ENCODE data around the gene STK32B. TPM values are rescaled to one million over a fixed set of nuclear protein-coding genes. Genes with fewer than 3 reads are reported as not detected.
A peak's percentile ranks its signal among the peaks of the same experiment; 100 is the strongest.

Gene STK32B
- total and polyA plus RNA-seq, 11 donors, result 0.08 to 2.0 (median 0.25) TPM

DNA sequence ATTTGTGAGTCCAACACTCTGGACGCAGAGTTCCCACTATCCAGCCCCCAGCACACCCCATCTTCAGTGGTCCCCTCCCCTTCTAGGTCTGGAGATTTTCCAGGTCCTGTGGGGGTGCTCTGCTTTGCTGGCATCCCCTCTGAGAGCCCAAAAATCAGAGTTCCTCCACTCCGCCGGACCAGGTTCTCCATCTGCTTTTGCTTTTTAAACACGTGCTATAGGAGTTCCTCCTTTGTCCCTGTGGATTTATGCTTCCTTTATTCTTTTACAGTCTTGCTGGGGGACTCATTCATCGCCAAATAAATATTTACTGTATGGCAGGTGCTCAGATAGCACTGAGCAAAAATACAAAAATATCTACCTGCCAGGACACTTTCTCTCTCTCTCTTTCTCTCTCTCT lies 324.7 kb downstream of the STK32B start:
- intact Hi-C loops (cut with DNase I), result no loop called here
- H3K36me3 ChIP-seq, result no peaks in the 10 kb centered on the region
- TF ChIP-seq, protein P1, sequence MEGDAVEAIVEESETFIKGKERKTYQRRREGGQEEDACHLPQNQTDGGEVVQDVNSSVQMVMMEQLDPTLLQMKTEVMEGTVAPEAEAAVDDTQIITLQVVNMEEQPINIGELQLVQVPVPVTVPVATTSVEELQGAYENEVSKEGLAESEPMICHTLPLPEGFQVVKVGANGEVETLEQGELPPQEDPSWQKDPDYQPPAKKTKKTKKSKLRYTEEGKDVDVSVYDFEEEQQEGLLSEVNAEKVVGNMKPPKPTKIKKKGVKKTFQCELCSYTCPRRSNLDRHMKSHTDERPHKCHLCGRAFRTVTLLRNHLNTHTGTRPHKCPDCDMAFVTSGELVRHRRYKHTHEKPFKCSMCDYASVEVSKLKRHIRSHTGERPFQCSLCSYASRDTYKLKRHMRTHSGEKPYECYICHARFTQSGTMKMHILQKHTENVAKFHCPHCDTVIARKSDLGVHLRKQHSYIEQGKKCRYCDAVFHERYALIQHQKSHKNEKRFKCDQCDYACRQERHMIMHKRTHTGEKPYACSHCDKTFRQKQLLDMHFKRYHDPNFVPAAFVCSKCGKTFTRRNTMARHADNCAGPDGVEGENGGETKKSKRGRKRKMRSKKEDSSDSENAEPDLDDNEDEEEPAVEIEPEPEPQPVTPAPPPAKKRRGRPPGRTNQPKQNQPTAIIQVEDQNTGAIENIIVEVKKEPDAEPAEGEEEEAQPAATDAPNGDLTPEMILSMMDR (IDR thresholded peaks at IDR 0.05), result no peak
- no peak for TF ChIP-seq POLR2A (IDR thresholded peaks at IDR 0.05)
- WGBS, 4 donors, result 67 to 80% (median 75%) methylated on average over 5 of the region's 5 CpGs
- H3K9me3 ChIP-seq, result peaks cover 0 to 15% (median 0%) of the 10 kb centered on the region in 12 donors
- no peak for ATAC-seq
- H3K27ac ChIP-seq, result no peak overlapping the region
- H3K27me3 ChIP-seq, result no peaks in the 10 kb centered on the region
- H3K4me1 ChIP-seq, result no peaks in the 10 kb centered on the region
- no peak overlapping the region for H3K4me3 ChIP-seq
- DNase-seq, result no peak

DNA sequence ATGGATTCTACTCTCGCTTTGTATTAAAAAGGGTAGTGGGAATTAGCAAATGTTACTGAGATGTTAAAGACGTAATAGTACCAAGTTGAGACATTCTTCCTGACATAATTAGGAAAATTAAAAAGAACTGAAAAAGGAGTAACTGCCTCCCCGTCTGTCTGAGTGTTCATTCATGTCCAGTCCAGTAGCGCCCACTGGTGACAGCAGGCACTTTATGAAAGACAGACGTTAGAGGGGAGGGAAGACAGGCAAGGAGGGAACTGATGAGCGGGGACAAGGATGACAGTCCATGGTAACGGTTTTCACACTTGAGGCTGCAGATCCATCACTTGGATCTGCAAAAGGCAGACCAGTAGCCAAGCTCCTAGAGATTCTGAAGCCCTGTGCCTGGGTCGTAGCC lies 326.7 kb downstream of the STK32B start:
- WGBS, 4 donors, result 68 to 75% (median 72%) methylated on average over 8 of the region's 8 CpGs
- Histone ChIP-seq H3K4me1 (peaks cover 0 to 8% (median 0%) of the 10 kb centered on the region in 12 donors), H3K9me3 (peaks cover 0 to 15% (median 0%) of the 10 kb centered on the region in 12 donors), H3K27ac (no peak overlapping the region), H3K4me3 (no peak overlapping the region), H3K36me3 (no peaks in the 10 kb centered on the region), H3K27me3 (no peaks in the 10 kb centered on the region)
- no peak for DNase-seq
- intact Hi-C loops (cut with DNase I), result no loop called here
- ATAC-seq, result no peak
- TF ChIP-seq, protein P1 (IDR thresholded peaks at IDR 0.05), result peak in 1 of 12 donors; percentile 10
- no peak for TF ChIP-seq POLR2A (IDR thresholded peaks at IDR 0.05)

DNA sequence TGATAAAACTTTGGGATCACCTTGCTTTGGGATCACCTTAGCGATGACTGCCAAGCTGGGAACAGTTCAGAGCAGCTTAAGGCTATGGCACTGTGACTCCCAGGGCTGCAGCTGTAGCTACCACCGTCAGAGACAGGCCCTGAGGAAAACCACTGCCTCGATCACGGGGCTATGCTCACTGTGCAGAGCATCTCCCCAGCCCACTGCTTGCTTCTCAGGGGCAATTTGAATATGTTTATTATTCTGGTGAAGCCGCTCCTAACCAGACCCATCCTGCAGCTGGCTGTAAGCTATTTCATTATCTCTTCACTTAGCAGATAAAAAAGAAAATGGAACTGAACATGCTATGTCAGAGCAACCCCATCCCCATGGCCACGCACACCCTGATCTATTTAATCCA lies 328.6 kb downstream of the STK32B start:
- TF ChIP-seq POLR2A (IDR thresholded peaks at IDR 0.05), result no peak
- TF ChIP-seq, protein P1 (IDR thresholded peaks at IDR 0.05), result no peak
- Histone ChIP-seq H3K4me3 (no peak overlapping the region), H3K4me1 (peaks cover 0 to 9% (median 0%) of the 10 kb centered on the region in 12 donors), H3K27ac (no peak overlapping the region), H3K36me3 (no peaks in the 10 kb centered on the region), H3K27me3 (no peaks in the 10 kb centered on the region), H3K9me3 (no peaks in the 10 kb centered on the region)
- 67 to 69% (median 68%) methylated on average over 6 of the region's 6 CpGs for WGBS, 4 donors
- intact Hi-C loops (cut with DNase I), result no loop called here
- DNase-seq (no peak), ATAC-seq (no peak)

DNA sequence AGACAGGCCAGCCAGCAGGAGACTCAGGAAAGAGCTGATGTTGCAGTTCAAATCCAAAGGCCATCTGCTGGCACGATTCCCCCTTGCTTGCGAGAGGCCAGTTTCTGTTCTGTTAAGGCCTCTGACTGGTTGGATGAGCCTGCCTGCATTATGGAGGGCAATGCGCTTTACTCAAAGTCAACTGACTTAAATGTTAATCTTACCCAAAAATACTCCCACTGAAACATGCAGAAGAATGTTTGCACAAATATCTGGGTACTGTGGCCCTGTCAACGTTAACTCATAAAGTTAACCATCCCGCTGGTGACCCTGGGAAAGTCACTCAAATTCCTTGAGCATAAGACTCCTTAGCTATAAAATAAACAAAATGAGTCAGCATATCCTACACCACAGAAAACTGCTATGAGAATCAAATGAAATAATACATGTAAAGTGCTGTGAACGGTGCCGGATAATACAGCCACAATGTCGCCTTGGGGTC lies 330.7 kb downstream of the STK32B start:
- peaks cover 0 to 9% (median 0%) of the 10 kb centered on the region in 12 donors for H3K4me1 ChIP-seq
- no peak overlapping the region for H3K27ac ChIP-seq
- no peaks in the 10 kb centered on the region for H3K9me3 ChIP-seq
- intact Hi-C loops (cut with DNase I), result no loop called here
- TF ChIP-seq POLR2A (IDR thresholded peaks at IDR 0.05), result no peak
- TF ChIP-seq, protein P1 (IDR thresholded peaks at IDR 0.05), result no peak
- H3K27me3 ChIP-seq, result no peaks in the 10 kb centered on the region
- ATAC-seq (no peak), DNase-seq (no peak)
- 77 to 84% (median 80%) methylated on average over 8 of the region's 8 CpGs for WGBS, 4 donors
- H3K36me3 ChIP-seq, result no peaks in the 10 kb centered on the region
- H3K4me3 ChIP-seq, result no peak overlapping the region

All from heart left ventricle (tissue), 16 donors.